GM21737 (cell line): Measurements from ENCODE around the gene CT47A1.
"Not testable (repeated sequence)": the region's sequence is repeated elsewhere in the genome, so short reads cannot be mapped to it uniquely, and the experiment has no call there.

Experiments used
- ATAC-seq: cut with Tn5 transposase; IDR thresholded peaks from one replicate; pipeline ENCODE4 v1.9.1; 2021; ENCODE audit warnings: mild to moderate bottlenecking, moderate library complexity; ENCODE audit not compliant: unreplicated experiment

The CT47A1 gene

DNA sequence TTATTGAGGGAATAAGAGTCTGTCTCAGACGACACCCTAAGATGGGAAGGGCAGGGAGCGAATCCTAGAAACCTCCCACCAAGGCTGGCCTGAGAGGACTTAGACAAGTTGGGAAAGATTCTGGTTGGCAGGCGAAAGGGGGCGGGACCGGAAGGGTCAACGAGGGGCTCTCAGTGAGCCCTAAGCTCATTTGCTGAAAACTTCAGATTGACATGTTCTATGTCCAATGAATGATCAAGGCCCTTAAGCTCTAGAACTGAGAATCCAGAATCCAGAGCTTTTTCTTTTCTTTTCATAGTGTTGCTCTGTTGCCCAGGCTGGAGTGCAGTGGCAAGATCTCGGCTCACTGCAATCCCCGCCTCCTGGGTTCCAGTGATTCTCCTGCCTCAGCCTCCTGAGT, at the start of gene CT47A1:
Gene CT47A1, minus strand, starts transcription at position 101 of the 400 bp plus-strand sequence. CDS start 231 bp downstream, outside the sequence.
- not testable (repeated sequence) for ATAC-seq

DNA sequence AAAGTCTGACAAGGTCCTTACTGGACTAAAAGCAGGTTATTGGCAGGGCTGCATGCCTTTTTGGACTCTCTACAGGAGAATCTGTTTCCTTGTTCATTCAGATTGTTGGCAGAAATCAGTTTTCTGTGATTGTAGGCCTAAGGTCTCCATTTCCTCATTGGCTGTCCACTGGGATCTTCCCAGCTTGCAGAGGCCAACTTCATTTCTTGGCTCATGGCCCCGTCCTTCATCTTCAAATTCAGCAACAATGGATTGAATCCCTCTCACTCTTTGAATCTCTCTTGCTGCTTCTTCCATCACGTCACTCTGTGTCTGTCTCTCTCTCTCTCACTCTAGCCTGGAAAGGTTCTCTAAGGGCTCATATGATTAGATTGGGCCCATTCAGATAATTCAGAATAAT, 47.0 kb upstream of the CT47A1 start:
- no peak for ATAC-seq

DNA sequence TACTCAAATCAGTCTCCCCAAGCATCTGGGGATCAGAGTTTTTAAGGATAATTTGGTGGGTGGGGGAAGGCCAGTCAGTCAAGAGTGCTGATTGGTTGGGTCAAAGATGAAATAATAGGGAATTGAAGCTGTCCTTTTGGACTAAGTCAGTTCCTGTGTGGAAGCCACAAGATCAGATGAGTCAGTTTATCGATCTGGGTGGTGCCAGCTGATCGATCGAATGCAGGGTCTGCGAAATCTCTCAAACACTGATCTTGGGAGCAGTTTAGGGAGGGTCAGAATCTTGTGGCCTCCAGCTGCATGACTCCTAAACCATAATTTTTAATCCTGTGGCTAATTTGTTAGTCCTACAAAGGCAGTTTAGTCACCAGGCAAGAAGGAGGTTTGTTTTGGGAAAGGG, 44.5 kb upstream of the CT47A1 start:
- ATAC-seq, result no peak

DNA sequence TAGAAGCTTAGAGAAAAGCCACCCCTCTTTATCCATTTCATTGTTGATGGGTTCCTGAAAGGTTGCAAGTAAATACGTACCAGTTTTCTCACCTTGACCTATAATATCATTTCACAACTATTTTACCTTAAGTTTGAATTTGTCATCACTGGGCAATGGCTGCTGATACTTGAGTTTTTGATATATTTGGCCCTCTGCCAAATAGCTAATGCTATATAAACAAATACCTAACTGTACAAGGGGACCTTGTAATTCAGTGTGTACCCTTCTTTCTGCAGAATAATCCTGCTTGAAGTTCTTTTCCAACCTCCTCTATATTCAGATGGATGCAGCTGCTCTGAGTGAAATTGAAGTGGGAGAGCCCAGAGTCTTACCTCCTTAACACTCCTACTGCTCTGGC, 42.9 kb upstream of the CT47A1 start:
- no peak for ATAC-seq

DNA sequence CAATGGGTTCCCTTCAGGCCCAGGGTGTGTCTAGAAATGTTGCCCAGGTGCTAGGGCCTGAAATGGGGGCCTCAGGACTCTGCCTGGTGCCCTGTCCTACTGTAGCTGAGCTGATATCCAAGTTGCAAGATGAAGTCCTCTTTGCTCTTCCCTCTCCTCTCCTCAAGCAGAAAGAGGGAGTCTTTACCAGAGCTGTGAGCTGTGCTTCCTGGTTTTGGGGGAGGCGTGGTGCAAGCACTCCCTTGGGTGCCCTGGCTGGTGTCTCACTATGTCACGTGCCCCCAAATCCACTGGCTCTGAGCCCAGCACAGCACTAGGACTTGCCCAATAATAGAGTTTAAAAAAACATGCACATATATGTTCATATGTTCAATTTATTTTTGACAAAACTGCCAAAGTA, 29.3 kb upstream of the CT47A1 start:
- ATAC-seq, result no peak

DNA sequence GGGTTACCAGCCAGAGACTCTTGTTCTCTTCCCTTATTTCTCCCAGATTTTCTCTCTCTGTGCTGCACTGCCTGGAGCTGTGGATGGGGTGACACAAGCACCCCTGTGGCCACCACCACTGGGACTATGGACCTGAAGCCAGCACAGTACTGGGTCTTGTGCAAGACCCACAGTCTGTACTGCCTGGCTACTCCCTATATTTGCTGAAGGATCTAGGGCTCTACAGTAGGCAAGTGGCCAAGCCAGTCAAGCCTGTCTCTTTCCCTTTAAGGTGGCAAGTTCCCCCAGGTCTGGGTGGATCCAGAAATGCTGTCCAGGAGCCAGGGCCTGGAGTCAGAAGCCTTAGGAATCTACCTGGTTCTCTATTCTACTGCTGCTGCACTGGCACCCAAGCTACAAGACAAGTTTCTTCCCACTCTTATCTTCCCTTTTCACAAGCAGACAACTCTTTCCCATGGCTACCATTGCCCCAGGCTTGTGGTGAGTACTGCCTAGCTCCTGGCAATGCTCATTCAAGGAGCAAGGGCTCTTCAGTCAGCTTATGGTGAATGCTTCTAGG, 28.4 kb upstream of the CT47A1 start:
- ATAC-seq, result no peak

DNA sequence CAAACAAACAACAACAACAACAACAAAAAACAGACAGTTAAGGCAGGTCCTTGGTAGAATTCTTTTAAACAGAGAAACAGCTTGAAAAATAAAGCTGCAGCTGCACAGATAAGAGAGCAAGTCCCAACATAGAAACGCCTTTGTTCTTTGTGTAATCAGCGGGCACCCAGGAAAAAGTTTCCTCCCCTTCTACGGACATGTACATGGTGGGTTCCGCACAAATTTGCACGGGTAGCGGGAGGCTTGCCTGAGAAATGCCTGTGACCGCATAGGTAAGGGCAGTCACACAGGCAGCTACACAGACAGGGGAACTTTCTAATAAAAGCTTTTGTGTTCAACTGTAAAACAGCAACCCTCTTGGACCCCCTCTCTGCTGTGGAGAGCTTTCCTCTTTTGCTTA, 25.7 kb upstream of the CT47A1 start:
- no peak for ATAC-seq

DNA sequence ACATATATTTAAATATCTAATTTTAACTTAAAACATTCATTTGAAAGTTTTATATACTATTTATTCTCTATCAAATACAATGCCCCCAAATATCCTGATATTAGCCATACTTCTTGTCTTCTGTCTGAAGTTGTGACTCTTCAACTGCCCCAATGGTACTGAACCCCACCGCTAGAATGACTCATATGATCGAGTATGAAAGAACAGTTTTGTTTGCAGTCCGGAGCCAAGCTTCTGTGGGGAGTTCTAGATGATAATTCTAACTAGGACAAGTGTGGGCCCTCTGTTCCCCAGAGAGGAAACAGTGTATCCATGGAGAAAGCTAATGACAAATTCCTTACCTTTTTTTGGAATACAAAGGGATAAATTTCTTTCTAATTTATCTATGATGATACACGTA, 24.7 kb upstream of the CT47A1 start:
- ATAC-seq, result no peak

DNA sequence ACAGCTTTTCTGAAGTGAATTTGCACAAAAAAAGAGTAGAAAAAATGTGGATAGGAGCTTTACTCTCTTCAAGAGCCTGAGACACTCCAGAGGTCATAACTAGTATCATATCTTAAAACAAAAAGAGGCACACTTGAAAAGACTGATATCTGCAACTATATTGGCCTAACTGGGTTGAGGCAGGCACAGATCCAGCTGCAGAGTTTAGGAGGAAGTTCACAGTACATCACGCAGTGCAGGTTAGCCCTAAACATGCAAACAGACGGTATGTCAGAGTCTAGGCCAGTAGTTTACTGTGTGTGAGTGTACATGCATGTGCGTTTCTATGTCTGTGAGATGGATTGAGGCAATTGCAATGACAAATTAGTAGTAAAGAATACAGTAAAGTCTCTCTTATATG, 24.2 kb upstream of the CT47A1 start:
- no peak for ATAC-seq

DNA sequence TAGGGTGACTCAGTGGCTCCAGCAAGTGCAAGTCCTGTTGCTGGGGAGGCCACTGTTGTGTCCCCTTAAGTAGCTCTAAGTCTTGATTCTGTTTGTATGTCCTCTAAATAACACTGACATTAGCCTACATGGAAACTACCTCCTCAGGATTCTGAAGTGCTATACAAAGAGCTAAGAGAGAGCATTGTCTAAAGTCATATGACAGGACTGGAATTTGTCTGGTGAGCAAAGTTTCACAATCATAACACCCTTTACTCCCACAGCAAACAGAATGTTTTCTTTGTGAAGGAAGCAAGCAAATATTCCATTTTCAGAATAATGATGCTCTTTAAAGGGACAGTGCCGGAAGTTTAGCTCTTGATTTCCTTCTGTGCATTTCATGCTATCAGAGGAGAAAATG, 23.4 kb upstream of the CT47A1 start:
- ATAC-seq, result no peak

DNA sequence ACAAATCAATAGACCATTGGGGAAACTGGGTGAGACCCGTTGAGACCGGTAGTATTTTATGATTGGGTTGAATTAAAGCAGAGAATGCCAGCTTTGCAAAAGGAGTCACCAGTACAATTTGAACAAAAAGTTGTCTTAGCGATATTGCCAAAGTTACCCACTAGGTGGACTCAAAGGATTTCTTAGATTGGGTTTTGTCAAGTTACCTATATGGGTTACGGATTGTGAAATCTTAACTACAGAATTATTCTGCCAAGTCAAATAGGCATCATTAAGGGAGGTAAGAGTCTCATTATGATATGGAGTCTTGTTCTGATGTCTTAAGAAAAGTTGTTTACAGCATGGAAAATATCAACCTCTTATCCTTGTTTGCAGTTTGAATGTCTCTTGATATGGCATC, 15.0 kb upstream of the CT47A1 start:
- no peak for ATAC-seq

DNA sequence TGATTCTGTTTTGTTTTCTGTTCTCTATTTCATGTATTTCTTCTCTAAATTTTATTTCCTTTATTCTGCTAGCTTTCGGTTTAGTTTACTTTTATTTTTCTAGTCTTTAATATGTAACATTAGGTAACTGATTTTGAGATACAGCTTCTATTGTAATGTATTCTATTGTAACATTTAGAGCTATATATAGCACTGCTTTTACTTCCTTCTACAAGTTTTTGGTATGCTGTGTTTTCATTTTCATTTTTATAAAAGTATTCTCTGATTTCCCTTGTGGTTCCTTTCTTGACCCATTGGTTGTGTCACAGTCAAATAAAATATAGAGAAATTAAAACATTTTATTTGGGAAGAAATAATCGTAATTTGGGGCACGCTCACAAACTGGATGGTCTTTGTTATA, 13.9 kb upstream of the CT47A1 start:
- ATAC-seq, result no peak

DNA sequence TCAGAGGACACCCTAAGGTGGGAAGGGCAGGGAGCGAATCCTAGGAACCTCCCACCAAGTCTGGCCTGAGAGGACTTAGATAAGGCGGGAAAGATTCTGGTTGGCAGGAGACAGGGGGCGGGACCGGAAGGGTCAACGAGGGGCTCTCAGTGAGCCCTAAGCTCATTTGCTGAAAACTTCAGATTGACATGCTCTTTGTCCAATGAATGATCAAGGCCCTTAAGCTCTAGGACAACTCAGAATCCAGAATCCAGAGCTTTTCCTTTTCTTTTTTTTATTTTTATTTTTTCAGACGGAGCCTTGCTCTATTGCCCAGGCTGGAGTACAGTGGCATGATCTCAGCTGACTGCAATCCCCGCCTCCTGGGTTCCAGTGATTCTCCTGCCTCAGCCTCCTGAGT, 29.1 kb downstream of the CT47A1 start, which contains the start of gene CT47A7:
Gene CT47A7, minus strand, starts transcription at position 101 of the 400 bp plus-strand sequence. CDS start 255 bp downstream, outside the sequence.
- not testable (repeated sequence) for ATAC-seq
